Mesenchymal stem cell (in vitro differentiated cells and primary cell): Measurements from ENCODE around the gene NTMT1.

Experiments
- DNase-seq: peaks from one replicate; pipeline ENCODE4 v3.0.0-alpha.2; 2013
- H2AFZ ChIP-seq: one replicate; pipeline ENCODE4 v1.6.1; 2013; ENCODE audit warnings: low read depth, mild to moderate bottlenecking, control low read depth, inconsistent platforms, low read length, moderate library complexity
- H2AK5ac ChIP-seq: 2 replicates; pipeline ENCODE4 v1.6.1; 2013; ENCODE audit warnings: low read length, moderate library complexity, mild to moderate bottlenecking, inconsistent platforms; ENCODE audit not compliant: severe bottlenecking
- H2BK120ac ChIP-seq: one replicate; pipeline ENCODE4 v1.6.1; 2013; ENCODE audit warnings: low read depth, mild to moderate bottlenecking, inconsistent platforms, low read length, moderate library complexity
- H2BK12ac ChIP-seq, 2 experiments: one replicate each; pipeline ENCODE4 v1.6.1; 2013; ENCODE audit warnings: inconsistent platforms in 2 of 2, low read length in 2 of 2, mild to moderate bottlenecking in 2 of 2, moderate library complexity in 2 of 2, control low read depth in 1 of 2
- H2BK15ac ChIP-seq: one replicate; pipeline ENCODE4 v1.6.1; 2013; ENCODE audit warnings: mild to moderate bottlenecking, low read depth, inconsistent platforms; ENCODE audit not compliant: poor library complexity, severe bottlenecking
- H2BK5ac ChIP-seq: 2 replicates; pipeline ENCODE4 v1.6.1; 2013; ENCODE audit warnings: low read depth, mild to moderate bottlenecking, low read length, control low read depth, inconsistent platforms; ENCODE audit not compliant: poor library complexity, severe bottlenecking
- H3K14ac ChIP-seq, 2 experiments: one replicate each; pipeline ENCODE4 v1.6.1; 2013; ENCODE audit warnings: inconsistent platforms in 2 of 2, low read length in 2 of 2, control low read depth in 1 of 2, mild to moderate bottlenecking in 1 of 2, moderate library complexity in 1 of 2
- H3K18ac ChIP-seq, 2 experiments: one replicate each; pipeline ENCODE4 v1.6.1; 2013; ENCODE audit warnings: inconsistent platforms in 2 of 2, low read length in 2 of 2, control low read depth in 1 of 2, low read depth in 1 of 2, mild to moderate bottlenecking in 1 of 2
- H3K23ac ChIP-seq, 2 experiments: one replicate each; pipeline ENCODE4 v1.6.1; 2013; ENCODE audit warnings: inconsistent platforms in 2 of 2, low read length in 2 of 2, mild to moderate bottlenecking in 2 of 2, moderate library complexity in 2 of 2, control low read depth in 1 of 2
- H3K27ac ChIP-seq: 2 replicates; pipeline ENCODE4 v1.5.1; 2013; ENCODE audit warnings: mild to moderate bottlenecking, moderate library complexity, low read length, control low read depth, inconsistent platforms; ENCODE audit not compliant: poor library complexity, severe bottlenecking
- H3K27me3 ChIP-seq, 2 experiments: 2 replicates each; pipeline versions ENCODE4 v1.6.1 to v1.7.0; 2013; ENCODE audit warnings: low read length in 2 of 2, mild to moderate bottlenecking in 2 of 2, moderate library complexity in 2 of 2, control low read depth in 1 of 2, inconsistent platforms in 1 of 2; ENCODE audit not compliant: control insufficient read depth in 1 of 2, insufficient read depth in 1 of 2
- H3K36me3 ChIP-seq, 2 experiments: 2 replicates each; pipeline versions ENCODE4 v1.6.1 to v1.7.0; 2013; ENCODE audit warnings: low read length in 2 of 2, control low read depth in 1 of 2, inconsistent platforms in 1 of 2, low read depth in 1 of 2, mild to moderate bottlenecking in 1 of 2; ENCODE audit not compliant: insufficient read depth in 2 of 2, control insufficient read depth in 1 of 2
- H3K4ac ChIP-seq, 2 experiments: one replicate each; pipeline ENCODE4 v1.6.1; 2013; ENCODE audit warnings: inconsistent platforms in 2 of 2, low read length in 2 of 2, mild to moderate bottlenecking in 2 of 2, moderate library complexity in 2 of 2, control low read depth in 1 of 2, low read depth in 1 of 2
- H3K4me1 ChIP-seq: 2 replicates; pipeline ENCODE4 v1.6.1; 2013; ENCODE audit warnings: low read depth, low read length, control low read depth; ENCODE audit not compliant: control insufficient read depth, insufficient read depth
- H3K4me2 ChIP-seq: 2 replicates; pipeline ENCODE4 v1.6.1; 2013; ENCODE audit warnings: low read length, mild to moderate bottlenecking, inconsistent platforms; ENCODE audit not compliant: poor library complexity, severe bottlenecking
- H3K4me3 ChIP-seq, 2 experiments: 2 replicates each; pipeline versions ENCODE4 v1.5.1 to v1.7.0; 2013; ENCODE audit warnings: low read length in 2 of 2, mild to moderate bottlenecking in 2 of 2, control low read depth in 1 of 2, low read depth in 1 of 2; ENCODE audit not compliant: insufficient read depth in 1 of 2
- H3K79me1 ChIP-seq: replicated peaks from 2 replicates; pipeline ENCODE4 v1.6.1; 2013; ENCODE audit warnings: mild to moderate bottlenecking, control low read depth, low read length, inconsistent platforms; ENCODE audit not compliant: poor library complexity, severe bottlenecking
- H3K9ac ChIP-seq: 2 replicates; pipeline ENCODE4 v1.7.0; 2013; ENCODE audit warnings: mild to moderate bottlenecking, low read length, moderate library complexity
- H3K9me3 ChIP-seq: 2 replicates; pipeline ENCODE4 v1.7.0; 2013; ENCODE audit warnings: mild to moderate bottlenecking, low read length; ENCODE audit not compliant: control insufficient read depth
- H4K8ac ChIP-seq: one replicate; pipeline ENCODE4 v1.6.1; 2013; ENCODE audit warnings: inconsistent platforms, mild to moderate bottlenecking, low read length, moderate library complexity
- H4K91ac ChIP-seq: one replicate; pipeline ENCODE4 v1.6.1; 2013; ENCODE audit warnings: mild to moderate bottlenecking, low read length, inconsistent platforms
- WGBS: methylation state at CpG from one replicate; pipeline ENCODE4 v1.1.7; 2013; ENCODE audit warnings: mixed read lengths; 5-methylcytosine and 5-hydroxymethylcytosine counted together

The NTMT1 gene

GRCh38 chr9:129580211-129580915, 45.6 kb upstream of the NTMT1 start:
- 83% methylated on average over 11 of the region's 11 CpGs for WGBS
- Histone ChIP-seq H3K27ac (no peak overlapping the region), H3K4me1 (peaks cover 18% of the 10 kb centered on the region), H2BK15ac (peak overlapping the region; percentile 83), H3K36me3 (no peaks in the 10 kb centered on the region), H3K23ac (no peak overlapping the region), H3K4me2 (no peak overlapping the region), H3K27me3 (no peaks in the 10 kb centered on the region), H3K9me3 (no peaks in the 10 kb centered on the region), H3K4me3 (no peak overlapping the region), H3K9ac (no peak overlapping the region), H3K4ac (no peak overlapping the region), H2BK12ac (no peak overlapping the region), H3K18ac (no peak overlapping the region), H3K14ac (no peak overlapping the region), H2BK5ac (no peak overlapping the region), H2BK120ac (no peak overlapping the region), H3K79me1 (no peaks in the 10 kb centered on the region), H2AK5ac (no peak overlapping the region), H4K91ac (no peak overlapping the region), H4K8ac (no peak overlapping the region), H2AFZ (no peak overlapping the region)
- DNase-seq: no peak

GRCh38 chr9:129581505-129582189, 44.3 kb upstream of the NTMT1 start:
- H2BK12ac ChIP-seq: no peak overlapping the region
- no peak overlapping the region for H2AFZ ChIP-seq
- H3K4ac ChIP-seq: peak overlapping the region in 1 of 2 experiments; percentile 18
- H2BK15ac ChIP-seq: no peak overlapping the region
- H3K9ac ChIP-seq: no peak overlapping the region
- 81% methylated on average over 4 of the region's 4 CpGs for WGBS
- H3K23ac ChIP-seq: no peak overlapping the region
- H2BK5ac ChIP-seq: no peak overlapping the region
- H3K14ac ChIP-seq: no peak overlapping the region
- H3K27ac ChIP-seq: no peak overlapping the region
- no peaks in the 10 kb centered on the region for H3K9me3 ChIP-seq
- DNase-seq: no peak
- H4K8ac ChIP-seq: no peak overlapping the region
- no peak overlapping the region for H3K4me2 ChIP-seq
- no peak overlapping the region for H3K4me3 ChIP-seq
- no peak overlapping the region for H4K91ac ChIP-seq
- no peaks in the 10 kb centered on the region for H3K27me3 ChIP-seq
- H3K36me3 ChIP-seq: no peaks in the 10 kb centered on the region
- H3K79me1 ChIP-seq: no peaks in the 10 kb centered on the region
- no peak overlapping the region for H3K18ac ChIP-seq
- peaks cover 10% of the 10 kb centered on the region for H3K4me1 ChIP-seq
- H2AK5ac ChIP-seq: no peak overlapping the region
- H2BK120ac ChIP-seq: no peak overlapping the region

- no peak overlapping the region for H3K27ac ChIP-seq
- no peak overlapping the region for H4K8ac ChIP-seq
- no peak overlapping the region for H3K9ac ChIP-seq
- no peak overlapping the region for H3K23ac ChIP-seq
- H3K14ac ChIP-seq: no peak overlapping the region
- H2BK5ac ChIP-seq: no peak overlapping the region
- peak overlapping the region; percentile 2 for H2AK5ac ChIP-seq
- 88% methylated on average over 3 of the region's 3 CpGs for WGBS
- no peak for DNase-seq
- no peak overlapping the region for H2AFZ ChIP-seq
- H3K27me3 ChIP-seq: no peaks in the 10 kb centered on the region
- H3K4me1 ChIP-seq: peaks cover 6% of the 10 kb centered on the region
- H3K18ac ChIP-seq: peak overlapping the region in 1 of 2 experiments; percentile 30
- no peaks in the 10 kb centered on the region for H3K9me3 ChIP-seq
- H2BK120ac ChIP-seq: no peak overlapping the region
- no peak overlapping the region for H3K4ac ChIP-seq
- no peaks in the 10 kb centered on the region for H3K36me3 ChIP-seq
- no peaks in the 10 kb centered on the region for H3K79me1 ChIP-seq
- H3K4me2 ChIP-seq: no peak overlapping the region
- H2BK15ac ChIP-seq: no peak overlapping the region
- no peak overlapping the region for H2BK12ac ChIP-seq
- H3K4me3 ChIP-seq: no peak overlapping the region
- H4K91ac ChIP-seq: peak overlapping the region; percentile 45
These were observed 43.1 kb upstream of the NTMT1 start for GRCh38 chr9:129582855-129583254.

- 77% methylated on average over 8 of the region's 10 CpGs for WGBS
These were observed 42.5 kb upstream of the NTMT1 start for GRCh38 chr9:129583308-129584038.

More at GRCh38 chr9:129583308-129584038, 42.5 kb upstream of the NTMT1 start:
- Histone ChIP-seq H3K9ac (no peak overlapping the region), H3K18ac (peak overlapping the region; percentile 35 to 37), H4K8ac (peak overlapping the region; percentile 21), H3K14ac (no peak overlapping the region), H3K79me1 (no peaks in the 10 kb centered on the region), H3K9me3 (no peaks in the 10 kb centered on the region), H2BK120ac (no peak overlapping the region), H2BK12ac (peak overlapping the region in 1 of 2 experiments; percentile 56), H3K36me3 (no peaks in the 10 kb centered on the region), H2AFZ (no peak overlapping the region), H3K4me3 (no peak overlapping the region), H3K27ac (no peak overlapping the region), H2AK5ac (peak overlapping the region; percentile 54), H2BK15ac (peak overlapping the region; percentile 33), H3K4me2 (no peak overlapping the region), H3K4me1 (peaks cover 6% of the 10 kb centered on the region), H3K27me3 (no peaks in the 10 kb centered on the region), H4K91ac (peak overlapping the region; percentile 58), H3K4ac (peak overlapping the region; percentile 24 to 68), H3K23ac (no peak overlapping the region), H2BK5ac (no peak overlapping the region)
- DNase-seq: no peak
